Measurements from ENCODE around the gene PIK3R3. TPM values are rescaled to one million over a fixed set of nuclear protein-coding genes. Genes with fewer than 3 reads are reported as not detected.

Gene PIK3R3
- polyA plus RNA-seq, 1 donor (not counting 4 experiments of a cell fraction or from before 2014, with no cell fraction given): 11.9 TPM

DNA sequence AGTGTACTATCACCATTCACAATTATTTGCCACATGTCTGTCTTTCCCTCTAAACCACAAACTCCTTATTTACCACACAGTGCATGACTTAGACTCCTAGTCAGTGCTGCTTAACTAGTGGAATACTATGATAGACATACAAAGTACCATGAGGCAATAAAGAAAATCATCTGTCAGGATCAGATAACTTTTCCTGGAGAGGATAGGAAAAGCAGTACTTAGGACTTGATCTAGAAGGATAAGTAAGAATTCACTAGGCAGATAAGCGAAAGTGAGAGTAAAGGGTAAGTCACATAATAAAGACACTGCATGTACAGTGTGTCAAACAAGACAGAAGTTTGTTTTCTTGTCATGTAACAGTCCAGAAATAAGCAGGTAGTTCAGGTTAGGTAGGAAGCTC is 21.3 kb upstream of the PIK3R3 start:
- no peak for TF ChIP-seq EZH2 (IDR thresholded peaks at IDR 0.05; ENCODE audit: low read length)
- TF ChIP-seq, protein P1, sequence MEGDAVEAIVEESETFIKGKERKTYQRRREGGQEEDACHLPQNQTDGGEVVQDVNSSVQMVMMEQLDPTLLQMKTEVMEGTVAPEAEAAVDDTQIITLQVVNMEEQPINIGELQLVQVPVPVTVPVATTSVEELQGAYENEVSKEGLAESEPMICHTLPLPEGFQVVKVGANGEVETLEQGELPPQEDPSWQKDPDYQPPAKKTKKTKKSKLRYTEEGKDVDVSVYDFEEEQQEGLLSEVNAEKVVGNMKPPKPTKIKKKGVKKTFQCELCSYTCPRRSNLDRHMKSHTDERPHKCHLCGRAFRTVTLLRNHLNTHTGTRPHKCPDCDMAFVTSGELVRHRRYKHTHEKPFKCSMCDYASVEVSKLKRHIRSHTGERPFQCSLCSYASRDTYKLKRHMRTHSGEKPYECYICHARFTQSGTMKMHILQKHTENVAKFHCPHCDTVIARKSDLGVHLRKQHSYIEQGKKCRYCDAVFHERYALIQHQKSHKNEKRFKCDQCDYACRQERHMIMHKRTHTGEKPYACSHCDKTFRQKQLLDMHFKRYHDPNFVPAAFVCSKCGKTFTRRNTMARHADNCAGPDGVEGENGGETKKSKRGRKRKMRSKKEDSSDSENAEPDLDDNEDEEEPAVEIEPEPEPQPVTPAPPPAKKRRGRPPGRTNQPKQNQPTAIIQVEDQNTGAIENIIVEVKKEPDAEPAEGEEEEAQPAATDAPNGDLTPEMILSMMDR (optimal IDR thresholded peaks at IDR 0.05 in 1 of 3, IDR thresholded peaks at IDR 0.05 in 1 of 3, conservative IDR thresholded peaks at IDR 0.05 in 1 of 3; ENCODE audit: extremely low read depth in 1 of 3, insufficient read depth in 2 of 3, low read length in 3 of 3): no peak
- H3K9me3 ChIP-seq (ENCODE audit: control insufficient read depth, low read depth, low read length): no peaks in the 10 kb centered on the region
- no peaks in the 10 kb centered on the region for H4K20me1 ChIP-seq (ENCODE audit: control insufficient read depth, extremely low read depth, insufficient read depth, low read length)
- no peak overlapping the region for H3K9ac ChIP-seq (ENCODE audit: control insufficient read depth, extremely low read depth, insufficient read depth, low read length)
- H3K79me2 ChIP-seq (ENCODE audit: control insufficient read depth, insufficient read depth, low read length): no peaks in the 10 kb centered on the region
- no peak overlapping the region for H3K4me3 ChIP-seq (ENCODE audit: control insufficient read depth in 2 of 3, extremely low read depth in 1 of 3, insufficient read depth in 2 of 3, low read depth in 1 of 3, low read length in 3 of 3)
- DNase-seq (ENCODE audit: low read depth, low spot score) (no peak), FAIRE-seq (no peak)
- H3K4me1 ChIP-seq (ENCODE audit: control insufficient read depth, extremely low read depth, insufficient read depth, low read length): no peaks in the 10 kb centered on the region
- no peak overlapping the region for H3K4me2 ChIP-seq (ENCODE audit: control insufficient read depth, extremely low read depth, insufficient read depth, low read depth, low read length)
- H2AFZ ChIP-seq (ENCODE audit: control insufficient read depth, low read length): no peak overlapping the region
- no peaks in the 10 kb centered on the region for H3K36me3 ChIP-seq (ENCODE audit: control insufficient read depth in 2 of 2, extremely low read depth in 1 of 2, insufficient read depth in 2 of 2, low read length in 2 of 2)
- no peaks in the 10 kb centered on the region for H3K9me1 ChIP-seq (ENCODE audit: control insufficient read depth, extremely low read depth, insufficient read depth, low read length)
- dilution Hi-C loops (cut with MboI; ENCODE audit: extremely low pct_ligation_motif_present, low sequenced_read_pairs): no loop called here
- H3K27me3 ChIP-seq (ENCODE audit: control insufficient read depth, extremely low read depth, insufficient read depth, low read length): no peaks in the 10 kb centered on the region
- no peak overlapping the region for H3K27ac ChIP-seq (ENCODE audit: control insufficient read depth, insufficient read depth, low read length)

DNA sequence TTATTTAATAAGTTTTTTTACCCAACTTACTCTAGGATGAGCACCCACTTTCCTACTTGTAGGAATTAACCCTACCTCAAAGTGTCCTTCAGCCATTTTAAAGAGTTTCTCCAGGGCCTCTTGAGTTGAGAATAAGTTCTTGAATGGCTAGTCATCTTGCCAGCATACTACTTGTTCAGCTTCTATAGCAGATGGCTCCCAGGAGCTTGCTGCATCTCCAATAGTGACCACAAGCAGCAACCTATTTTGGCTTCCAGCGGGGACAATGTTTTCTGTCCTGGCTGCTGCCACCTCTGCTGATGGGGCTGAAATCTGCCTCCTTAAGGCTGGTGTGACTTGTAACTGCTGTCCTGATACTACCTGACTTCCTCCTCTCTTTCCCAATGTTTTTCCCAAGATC is 20.8 kb upstream of the PIK3R3 start:
- Histone ChIP-seq H3K9ac (ENCODE audit: control insufficient read depth, extremely low read depth, insufficient read depth, low read length) (no peak overlapping the region), H3K4me3 (ENCODE audit: control insufficient read depth in 2 of 3, extremely low read depth in 1 of 3, insufficient read depth in 2 of 3, low read depth in 1 of 3, low read length in 3 of 3) (no peak overlapping the region), H3K9me1 (ENCODE audit: control insufficient read depth, extremely low read depth, insufficient read depth, low read length) (no peaks in the 10 kb centered on the region), H3K4me1 (ENCODE audit: control insufficient read depth, extremely low read depth, insufficient read depth, low read length) (no peaks in the 10 kb centered on the region), H3K79me2 (ENCODE audit: control insufficient read depth, insufficient read depth, low read length) (no peaks in the 10 kb centered on the region), H3K36me3 (ENCODE audit: control insufficient read depth in 2 of 2, extremely low read depth in 1 of 2, insufficient read depth in 2 of 2, low read length in 2 of 2) (no peaks in the 10 kb centered on the region), H3K27me3 (ENCODE audit: control insufficient read depth, extremely low read depth, insufficient read depth, low read length) (no peaks in the 10 kb centered on the region), H3K4me2 (ENCODE audit: control insufficient read depth, extremely low read depth, insufficient read depth, low read depth, low read length) (no peak overlapping the region), H4K20me1 (ENCODE audit: control insufficient read depth, extremely low read depth, insufficient read depth, low read length) (no peaks in the 10 kb centered on the region), H2AFZ (ENCODE audit: control insufficient read depth, low read length) (no peak overlapping the region), H3K9me3 (ENCODE audit: control insufficient read depth, low read depth, low read length) (no peaks in the 10 kb centered on the region), H3K27ac (ENCODE audit: control insufficient read depth, insufficient read depth, low read length) (no peak overlapping the region)
- dilution Hi-C loops (cut with MboI; ENCODE audit: extremely low pct_ligation_motif_present, low sequenced_read_pairs): no loop called here
- no peak for FAIRE-seq
- DNase-seq (ENCODE audit: low read depth, low spot score): no peak
- TF ChIP-seq, protein P1 (optimal IDR thresholded peaks at IDR 0.05 in 1 of 3, IDR thresholded peaks at IDR 0.05 in 1 of 3, conservative IDR thresholded peaks at IDR 0.05 in 1 of 3; ENCODE audit: extremely low read depth in 1 of 3, insufficient read depth in 2 of 3, low read length in 3 of 3): no peak
- TF ChIP-seq EZH2 (IDR thresholded peaks at IDR 0.05; ENCODE audit: low read length): no peak

Data from keratinocyte (primary cell).